GM03348 (cell line): ENCODE data around the gene APOB.

Experiments used
- DNase-seq: peaks from one replicate; pipeline ENCODE4 v3.0.0; 2012; ENCODE audit warnings: low spot score

The APOB gene

DNA sequence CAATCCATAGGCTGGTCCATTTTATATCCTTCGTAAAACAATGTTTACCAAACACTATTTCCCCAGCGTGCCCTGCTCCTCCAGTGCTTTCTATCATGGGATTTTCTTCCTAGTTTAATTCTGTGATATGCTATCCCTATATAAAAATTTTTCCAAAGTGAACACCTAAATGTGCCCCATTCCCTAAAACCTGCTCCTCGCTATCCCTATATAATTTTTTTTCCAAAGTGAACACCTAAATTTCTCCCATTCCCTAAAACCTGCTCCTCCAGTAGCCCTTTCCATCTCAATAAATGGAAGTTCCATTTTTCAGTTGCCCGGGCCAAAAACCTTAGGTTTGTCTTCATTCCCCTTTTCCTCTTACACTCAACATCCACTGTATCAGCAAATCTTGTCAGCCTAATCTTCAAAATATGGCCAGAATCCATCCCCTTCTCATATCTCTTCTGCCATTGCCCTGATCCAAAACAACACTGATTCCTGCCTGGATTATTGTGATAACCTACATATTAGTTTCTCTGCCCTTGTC, 26.1 kb downstream of the APOB start:
- no peak for DNase-seq

DNA sequence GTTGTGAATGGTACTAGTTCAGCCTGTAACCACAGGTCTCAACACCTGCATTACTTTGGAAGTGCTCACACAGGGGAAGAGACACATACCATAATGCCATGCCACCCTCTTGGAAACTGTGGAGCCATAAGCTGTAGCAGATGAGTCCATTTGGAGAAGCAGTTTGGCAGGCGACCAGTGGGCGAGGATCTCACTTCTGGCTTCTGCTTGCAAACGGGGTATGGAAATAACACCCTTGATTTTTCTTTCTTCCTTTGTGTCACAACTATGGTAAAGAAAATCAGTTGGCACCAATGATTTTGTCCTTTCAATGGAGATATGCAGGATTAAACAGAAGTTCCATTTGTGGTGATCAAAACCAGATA, 28.6 kb downstream of the APOB start:
- no peak for DNase-seq

DNA sequence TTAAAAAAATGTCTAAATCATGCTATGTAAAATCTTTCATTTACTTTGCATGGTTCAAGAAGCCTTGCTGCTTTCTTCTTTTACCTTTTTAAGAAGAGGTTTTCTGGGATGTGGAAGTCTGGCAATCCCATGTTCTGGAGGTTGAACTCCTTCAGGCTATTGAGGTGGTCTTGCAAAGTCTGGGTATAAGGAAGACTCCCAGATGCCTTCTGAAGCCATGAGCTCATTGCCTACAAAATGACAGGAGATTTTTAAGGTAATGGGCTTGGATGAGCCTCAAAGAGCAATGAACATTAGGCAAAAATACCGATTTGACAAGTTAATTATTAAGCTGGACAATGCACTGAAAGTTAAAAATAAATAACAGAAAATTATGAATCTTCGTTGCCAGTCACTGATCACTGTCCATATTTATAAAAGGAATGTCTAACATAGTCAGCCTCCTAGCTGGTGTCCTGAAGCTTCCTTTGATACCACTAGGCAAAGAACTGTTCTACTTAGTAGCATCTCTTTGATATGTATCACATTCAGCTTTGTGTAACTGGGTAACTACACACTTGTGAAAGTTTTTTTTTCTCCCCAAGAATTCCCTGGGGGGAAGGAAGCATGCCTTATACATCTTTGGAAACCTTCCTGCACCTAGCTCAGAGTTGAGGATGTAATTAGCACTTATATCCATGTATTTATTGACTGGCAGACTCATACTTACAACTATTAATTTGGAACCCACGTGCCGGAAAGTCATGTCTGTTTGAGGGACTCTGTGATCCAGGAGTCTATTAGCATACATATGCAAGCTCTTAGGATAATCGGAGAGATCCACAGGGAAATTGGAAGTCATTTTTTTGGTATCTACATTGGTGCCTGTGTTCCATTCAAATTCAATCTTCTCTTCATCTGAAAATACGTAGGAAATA, 29.3 kb downstream of the APOB start:
- no peak for DNase-seq

DNA sequence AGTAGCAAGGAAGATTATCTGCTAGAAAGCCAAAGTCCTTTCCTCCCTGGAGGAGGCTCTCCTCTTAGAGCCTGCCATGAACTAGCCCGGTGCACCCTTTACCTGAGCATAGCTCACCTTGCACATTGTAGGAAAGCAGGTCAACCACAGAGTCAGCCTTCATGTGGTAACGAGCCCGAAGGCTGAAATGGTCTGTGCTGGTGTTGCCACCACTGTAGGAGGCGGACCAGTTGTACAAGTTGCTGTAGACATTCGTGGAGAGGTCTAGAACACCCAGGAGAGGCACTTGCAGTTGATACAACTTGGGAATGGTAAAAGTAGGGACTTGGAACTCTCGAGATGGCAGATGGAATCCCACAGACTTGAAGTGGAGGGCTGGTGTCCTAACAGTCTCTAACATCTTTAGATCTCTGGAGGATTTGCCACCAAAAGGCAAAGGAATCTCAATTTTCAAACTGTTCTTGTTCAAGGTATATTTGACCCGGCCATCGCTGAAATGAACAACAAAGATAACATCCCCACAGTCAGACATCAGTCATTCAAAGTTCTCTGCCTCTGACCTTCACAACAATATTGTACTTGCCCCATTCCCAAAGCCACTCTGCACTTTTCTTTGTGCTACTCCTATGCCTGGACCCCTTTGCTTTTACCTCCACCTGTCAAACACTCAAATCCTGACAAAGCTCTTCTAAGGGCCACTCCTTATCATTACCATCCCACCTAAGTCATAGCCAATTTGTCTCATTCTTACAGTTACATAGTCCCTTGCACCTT, 30.6 kb downstream of the APOB start:
- no peak for DNase-seq

DNA sequence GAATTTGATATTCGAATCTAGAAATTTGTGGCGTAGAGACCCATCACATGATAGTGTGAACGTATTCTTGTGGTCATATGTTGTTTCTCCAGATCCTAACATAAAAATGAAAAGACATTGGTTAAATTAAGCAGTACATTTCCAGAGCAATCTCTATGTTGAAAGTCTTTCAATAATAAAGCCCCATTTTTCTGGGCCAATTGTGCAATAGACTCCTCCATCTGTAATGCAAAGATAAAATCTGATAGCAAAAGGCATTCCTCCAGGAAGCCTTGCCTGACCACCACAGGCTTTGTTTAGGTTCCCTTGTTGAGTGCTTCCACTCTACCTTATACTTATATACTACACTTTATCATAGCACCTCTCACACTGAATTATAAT, 31.3 kb downstream of the APOB start:
- DNase-seq, result no peak

DNA sequence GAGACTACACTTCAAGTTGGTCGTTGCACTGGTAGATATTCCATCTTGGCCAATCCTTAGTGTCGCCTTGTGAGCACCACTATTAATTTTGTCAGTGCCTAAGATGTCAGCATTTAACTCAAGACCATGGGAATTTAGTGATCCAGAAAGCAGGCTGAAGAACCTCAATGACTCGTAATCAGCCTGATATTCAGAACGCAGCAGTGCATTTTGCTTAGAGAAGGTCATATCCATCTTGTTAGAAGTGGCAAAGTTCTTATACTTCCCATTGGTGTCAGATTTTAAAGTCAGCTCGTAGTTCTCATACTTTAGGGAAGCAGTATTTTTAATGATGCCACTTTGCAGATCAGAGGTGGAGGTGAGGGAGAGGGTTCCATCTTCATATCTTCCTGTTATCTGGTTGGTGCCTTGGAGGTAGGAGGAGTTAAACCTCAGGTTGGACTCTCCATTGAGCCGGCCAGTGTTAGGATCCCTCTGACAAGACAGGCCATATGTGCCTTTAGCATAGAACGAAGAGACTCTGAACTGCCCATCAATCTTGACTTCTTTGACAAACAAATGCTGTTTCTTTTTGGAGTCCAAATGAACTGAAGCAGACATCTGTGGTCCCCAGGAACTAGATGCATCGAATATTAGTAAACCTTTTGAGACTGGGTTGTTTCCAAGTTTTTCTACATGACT, 31.9 kb downstream of the APOB start:
- no peak for DNase-seq

DNA sequence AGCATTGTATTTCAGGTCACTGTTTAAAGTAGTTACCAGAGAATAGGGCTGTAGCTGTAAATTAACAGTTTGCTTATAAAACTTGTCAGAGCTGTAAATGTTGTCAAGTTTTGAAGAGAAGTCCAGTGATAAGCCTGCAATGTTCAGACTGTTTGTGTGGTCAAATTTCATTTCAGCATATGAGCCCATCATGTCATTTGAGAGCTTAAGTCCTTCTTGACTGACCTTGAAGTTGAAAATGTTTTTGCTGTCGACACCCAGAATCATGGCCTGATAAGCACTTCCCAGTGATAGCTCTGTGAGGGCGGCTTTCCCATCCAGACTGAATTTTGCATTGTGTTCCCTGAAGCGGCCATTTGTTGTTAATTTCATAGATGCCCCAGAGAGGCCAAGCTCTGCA, 32.4 kb downstream of the APOB start:
- DNase-seq, result no peak

DNA sequence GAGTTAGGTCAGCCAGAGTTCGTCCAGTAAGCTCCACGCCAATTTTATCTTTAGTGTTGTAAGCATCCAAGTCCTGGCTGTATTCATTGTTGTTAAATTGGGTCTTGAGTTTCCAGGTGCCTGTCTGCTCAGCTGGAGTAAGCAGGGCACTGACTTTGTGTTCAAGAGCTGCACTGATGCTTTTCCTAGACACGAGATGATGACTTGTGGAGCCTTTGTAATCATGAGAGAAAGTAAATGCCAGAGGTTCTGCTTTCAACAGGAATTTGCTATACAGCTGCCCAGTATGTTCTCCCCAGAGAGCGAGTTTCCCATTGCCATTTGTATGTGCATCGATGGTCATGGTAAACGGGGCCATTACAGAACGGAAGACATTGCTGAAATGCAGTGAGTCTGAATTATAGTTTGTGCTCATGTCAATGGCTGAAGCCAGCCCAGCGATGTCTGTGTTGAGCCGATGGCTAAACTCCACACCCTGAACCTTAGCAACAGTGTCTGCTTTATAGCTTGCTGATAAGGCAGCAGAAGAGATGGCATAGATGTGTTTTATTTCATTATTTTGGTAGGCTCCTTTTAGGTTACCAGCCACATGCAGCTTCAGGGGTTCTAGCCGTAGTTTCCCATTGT, 32.9 kb downstream of the APOB start:
- DNase-seq, result no peak

DNA sequence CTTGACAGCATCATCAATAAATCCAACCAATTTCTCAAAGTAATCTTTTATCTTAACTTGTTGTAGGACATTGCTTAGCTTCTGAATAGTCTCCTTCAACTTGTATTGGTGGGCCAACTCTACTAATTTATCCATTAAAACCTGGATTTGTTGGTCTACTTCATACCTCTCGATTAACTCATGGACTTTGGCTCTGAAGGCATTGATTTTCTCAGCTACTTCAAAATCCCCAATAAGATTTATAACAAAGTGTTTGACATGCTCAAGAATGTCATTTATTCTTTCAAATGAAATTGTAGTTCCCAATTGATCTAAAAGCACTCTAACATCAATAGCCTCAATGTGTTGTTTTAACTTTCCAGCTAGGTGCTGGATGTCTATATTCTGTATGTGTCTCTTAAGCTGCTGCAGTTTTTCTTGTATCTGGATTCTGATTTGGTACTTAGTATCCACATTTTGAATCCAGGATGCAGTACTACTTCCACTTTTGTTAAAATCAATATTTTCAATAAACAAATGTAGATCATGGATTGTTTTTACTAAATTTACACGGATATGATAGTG, 34.1 kb downstream of the APOB start:
- no peak for DNase-seq

DNA sequence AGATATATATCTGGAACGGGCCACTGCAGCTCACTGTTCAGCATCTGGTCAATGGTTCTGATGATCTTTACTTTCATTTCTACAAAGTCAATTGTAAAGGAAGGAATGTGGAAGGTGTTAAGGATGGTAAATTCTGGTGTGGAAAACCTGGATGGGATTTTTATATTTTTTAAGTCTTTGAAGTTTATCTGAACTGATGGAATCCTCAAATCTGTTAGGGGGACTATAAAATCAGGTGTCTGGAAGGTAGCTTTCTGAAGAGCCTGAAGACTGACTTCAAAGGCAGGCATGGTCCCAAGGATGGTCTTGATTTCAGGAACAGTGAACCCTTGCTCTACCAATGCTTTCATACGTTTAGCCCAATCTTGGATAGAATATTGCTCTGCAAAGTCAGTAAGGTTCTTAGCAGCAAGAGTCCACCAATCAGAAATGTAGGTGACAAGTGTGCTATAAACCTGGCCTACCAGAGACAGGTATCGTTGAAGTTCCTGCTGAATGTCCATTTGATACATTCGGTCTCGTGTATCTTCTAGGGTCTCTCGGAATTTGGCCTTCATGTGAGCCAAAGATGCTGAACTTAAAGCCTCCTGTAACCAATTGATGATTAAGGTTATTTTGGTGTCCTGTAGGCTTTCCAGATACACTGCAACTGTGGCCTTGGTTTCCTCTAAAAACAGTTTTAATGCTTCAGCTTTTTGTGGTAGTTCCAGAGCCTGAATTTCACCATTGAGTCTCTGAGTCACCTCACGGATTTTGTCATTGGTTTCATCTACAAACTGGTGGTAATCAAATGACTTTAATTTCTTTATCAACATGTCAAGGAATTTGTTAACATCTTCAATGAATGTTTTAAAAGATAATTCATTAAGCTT, 34.8 kb downstream of the APOB start:
- DNase-seq, result no peak

DNA sequence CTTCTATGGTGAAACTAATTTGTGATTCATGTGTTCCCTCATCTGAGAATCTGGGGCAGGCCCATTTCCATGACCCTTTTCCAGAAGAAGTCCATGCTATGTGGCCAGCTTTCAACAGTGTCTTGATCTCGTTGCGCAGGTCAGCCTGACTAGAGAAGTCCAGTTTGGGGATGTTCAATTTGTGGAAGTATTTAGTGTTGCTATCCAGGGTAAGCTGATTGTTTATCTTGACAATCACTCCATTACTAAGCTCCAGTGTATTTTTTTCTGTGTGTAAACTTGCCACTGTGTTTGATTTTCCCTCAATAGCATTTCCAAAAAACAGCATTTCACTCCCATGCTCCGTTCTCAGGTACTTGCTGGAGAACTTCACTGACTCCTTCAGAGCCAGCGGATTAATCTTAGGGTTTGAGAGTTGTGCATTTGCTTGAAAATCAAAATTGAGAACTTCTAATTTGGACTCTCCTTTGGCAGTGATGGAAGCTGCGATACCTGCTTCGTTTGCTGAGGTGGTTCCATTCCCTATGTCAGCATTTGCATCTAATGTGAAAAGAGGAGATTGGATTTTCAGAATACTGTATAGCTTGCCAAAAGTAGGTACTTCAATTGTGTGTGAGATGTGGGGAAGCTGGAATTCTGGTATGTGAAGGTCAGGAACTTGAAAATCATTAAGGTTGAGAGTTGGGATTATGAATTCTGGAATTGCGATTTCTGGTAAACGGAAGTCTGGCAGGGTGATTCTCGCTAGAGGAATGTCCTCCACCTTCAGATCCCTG, 35.7 kb downstream of the APOB start:
- DNase-seq, result no peak

DNA sequence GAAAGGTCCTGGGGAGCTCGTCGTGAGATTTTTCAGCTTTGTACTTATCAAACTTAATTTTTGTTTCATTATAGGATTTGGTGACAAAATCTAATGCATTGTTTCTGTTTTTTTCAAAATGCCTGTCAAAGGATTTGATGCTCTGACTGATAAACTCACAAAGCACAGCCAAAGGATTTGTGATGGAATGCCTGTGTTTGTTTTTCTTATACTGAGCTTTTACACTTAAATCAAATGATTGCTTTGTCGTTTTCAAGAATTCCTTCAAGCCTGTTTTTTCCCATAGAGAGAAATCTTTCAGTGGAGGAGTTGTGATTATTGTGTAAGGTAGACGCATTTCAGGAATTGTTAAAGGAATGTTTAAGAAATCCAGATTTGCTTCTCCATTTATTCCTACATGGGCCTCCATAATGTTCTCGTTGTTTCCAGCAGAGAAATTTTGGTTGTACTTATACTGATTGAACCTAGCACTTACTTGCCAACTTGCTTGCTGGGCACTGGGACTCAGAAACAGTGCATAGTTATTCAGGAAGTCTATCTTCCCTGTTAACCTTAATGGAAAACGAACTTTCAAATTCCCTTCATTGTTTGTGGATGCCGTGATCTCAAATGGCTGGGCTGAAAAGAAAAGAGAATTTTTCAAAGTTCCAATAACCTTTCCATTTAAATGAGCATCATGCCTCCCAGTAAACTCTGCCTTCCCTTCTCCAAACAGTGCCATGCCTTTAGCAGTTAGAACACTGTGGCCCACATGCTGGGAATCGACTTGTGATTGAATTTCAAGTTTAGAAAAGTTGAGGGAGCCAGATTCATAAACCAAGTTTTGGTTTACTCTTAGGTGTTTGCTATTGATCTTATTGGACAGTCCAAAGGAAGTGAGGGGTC, 36.5 kb downstream of the APOB start:
- DNase-seq, result no peak

DNA sequence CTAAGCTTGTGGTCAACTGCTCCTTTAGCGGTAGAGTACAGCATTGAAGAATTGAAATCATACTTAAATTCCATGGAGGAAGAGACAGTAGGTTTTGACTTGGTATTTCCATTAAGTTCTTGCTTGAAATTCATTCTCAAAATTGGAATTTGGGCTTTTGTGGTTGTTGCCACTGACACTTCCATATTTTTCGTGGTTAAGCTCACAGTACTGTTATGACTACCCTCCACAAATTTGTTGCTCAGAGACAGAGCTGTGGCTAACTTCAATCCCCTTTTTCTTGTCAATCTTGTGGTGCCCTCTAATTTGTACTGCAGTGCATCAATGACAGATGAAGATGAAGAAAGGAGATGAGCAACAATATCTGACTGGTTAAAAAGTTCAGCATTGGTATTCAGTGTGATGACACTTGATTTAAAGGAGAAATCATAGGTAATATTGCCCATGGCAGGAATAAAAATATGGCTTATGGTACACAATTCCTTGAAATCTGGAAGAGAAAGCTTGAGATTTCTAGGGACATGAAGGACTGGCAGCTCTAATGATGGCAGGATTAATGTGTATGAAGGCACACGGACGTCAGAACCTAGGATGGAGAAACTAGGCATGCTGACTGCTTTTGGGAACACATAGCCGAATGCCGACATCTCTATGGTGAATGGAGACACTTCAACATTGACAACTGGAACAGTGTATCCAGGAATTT, 37.3 kb downstream of the APOB start:
- no peak for DNase-seq

DNA sequence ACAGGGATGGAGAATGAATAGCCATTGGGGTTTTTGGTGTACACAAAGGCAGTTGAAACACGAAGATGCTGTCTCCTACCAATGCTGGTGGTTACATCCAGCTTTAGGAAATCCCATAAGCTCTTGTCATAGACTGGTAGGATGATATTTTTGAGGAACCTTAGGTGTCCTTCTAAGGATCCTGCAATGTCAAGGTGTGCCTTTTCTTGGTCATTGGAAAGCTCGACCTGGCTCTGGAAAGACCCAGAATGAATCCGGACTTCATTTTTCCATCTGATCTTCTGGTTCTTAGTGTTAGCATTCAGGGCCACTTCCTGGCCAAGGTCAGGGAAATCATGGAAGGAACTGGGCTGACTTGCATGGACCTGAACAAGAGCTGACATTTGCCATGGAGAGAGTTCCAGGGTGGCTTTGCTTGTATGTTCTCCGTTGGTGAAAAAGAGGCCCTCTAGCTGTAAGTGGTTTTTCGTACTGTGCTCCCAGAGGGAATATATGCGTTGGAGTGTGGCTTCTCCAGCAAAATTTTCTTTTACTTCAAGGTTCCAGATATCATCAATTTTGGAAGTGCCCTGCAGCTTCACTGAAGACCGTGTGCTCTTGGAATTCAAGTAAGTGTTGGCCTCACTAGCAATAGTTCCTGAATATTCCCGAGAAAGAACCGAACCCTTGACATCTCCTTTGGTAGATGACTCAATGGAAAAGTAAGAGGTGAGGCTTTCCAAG, 38.0 kb downstream of the APOB start:
- DNase-seq, result no peak

DNA sequence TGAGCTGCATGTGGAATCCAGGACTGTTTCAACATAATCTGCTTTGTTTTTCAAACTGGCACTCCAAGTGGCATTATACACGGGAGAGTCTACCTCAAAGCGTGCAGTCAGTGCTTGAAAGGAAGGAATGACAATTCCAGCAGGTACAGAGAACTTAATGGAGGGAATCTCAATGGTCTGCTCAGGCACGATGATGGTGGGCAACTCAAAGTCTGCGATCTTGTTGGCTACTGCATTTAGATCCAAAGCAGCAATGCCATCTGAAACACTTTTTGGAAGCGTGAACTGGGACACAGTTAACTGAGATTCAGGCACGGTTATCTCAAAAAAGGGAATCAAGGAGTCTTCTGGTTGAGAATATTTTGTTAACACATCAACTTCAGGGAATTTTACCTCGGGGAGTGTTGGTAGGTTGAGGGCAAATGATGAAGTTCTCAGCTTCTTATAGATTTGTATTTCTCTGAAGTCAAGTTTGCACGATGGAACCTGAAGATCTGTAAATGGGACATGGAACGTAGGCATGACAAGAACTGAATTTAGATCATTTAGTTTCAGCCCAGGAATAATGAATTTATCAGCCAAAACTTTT, 38.7 kb downstream of the APOB start:
- no peak for DNase-seq

DNA sequence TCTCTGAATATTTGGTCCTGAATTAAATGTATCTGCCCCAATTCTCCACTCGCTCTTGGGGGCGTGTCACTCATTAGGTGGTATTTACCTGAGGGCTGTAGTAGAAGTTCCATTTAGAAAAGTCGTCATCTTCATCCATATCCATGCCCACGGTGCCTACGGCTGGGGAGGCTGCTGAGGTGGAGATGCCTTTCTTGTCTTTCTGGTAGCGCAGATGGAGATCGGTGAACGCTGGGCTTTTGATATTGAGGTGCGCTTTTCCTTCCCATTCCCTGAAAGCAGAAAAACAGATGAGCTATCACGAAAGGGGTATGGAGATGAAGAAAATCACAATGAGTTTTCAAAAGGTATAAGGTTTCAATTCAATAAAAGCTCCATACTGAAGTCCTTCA, 39.7 kb downstream of the APOB start:
- no peak for DNase-seq

DNA sequence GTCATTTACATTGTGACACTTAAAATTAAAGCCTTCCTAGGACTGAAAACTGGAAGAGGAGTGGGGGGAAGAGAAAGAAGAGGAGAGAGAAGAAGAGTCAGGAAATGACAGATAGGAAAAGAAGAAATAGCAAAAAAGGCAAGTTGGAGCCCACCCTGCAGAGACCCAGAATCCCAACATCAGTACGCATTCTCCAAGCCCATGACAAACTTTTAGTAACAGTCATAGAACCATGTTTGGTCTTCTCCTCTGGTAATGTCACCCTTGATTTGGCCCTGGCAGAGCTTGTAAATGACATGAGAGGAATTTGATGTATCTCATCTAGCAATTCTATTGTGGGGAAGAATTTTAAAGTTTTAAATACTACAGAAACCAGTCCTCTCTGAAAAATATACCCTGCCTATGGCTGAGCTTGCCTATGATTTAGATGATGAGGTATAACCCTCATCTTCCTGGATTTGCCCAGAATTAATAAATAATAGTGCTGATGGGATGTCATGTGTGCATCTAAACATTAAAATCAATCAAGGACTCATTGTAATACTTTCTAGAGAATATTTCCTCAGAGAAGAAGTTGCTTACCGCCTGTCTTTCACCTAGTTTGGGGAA, 40.2 kb downstream of the APOB start:
- DNase-seq, result no peak
